Hepatocyte (in vitro differentiated cells): ENCODE results near the gene KCNMA1.

Experiments
- CTCF ChIP-seq: fragments of 200-600 bp; sonication (generic); IDR thresholded peaks from 2 replicates; pipeline ENCODE4 v1.5.1; 2016; ENCODE audit warnings: antibody characterized with exemption, mild to moderate bottlenecking; ENCODE audit not compliant: poor library complexity
- EZH2 ChIP-seq: fragments of 200-600 bp; sonication (generic); IDR thresholded peaks from 2 replicates; pipeline ENCODE4 v1.6.1; 2016; ENCODE audit warnings: antibody characterized with exemption, mild to moderate bottlenecking, borderline replicate concordance
- EZH2phosphoT487 ChIP-seq: fragments of 200-600 bp; sonication (generic); IDR thresholded peaks from one replicate; pipeline ENCODE4 v1.6.1; 2018; ENCODE audit warnings: antibody characterized with exemption, mild to moderate bottlenecking, low read depth, moderate library complexity; ENCODE audit not compliant: unreplicated experiment, severe bottlenecking

- no peak for TF ChIP-seq CTCF
- TF ChIP-seq EZH2phosphoT487 = no peak
- TF ChIP-seq EZH2 = no peak
These were observed 179.9 kb downstream of the KCNMA1 start for GRCh38 chr10:77457721-77458120.
